ENCODE measurements around the gene ABHD12.
A peak's percentile ranks its signal among the peaks of the same experiment; 100 is the strongest.

The ABHD12 gene

GRCh38 chr20:25353353-25353746 is 37.3 kb downstream of the ABHD12 start:
- H4K12ac ChIP-seq (ENCODE audit: low read depth, low read length), result no peak overlapping the region
- H3K4ac ChIP-seq (ENCODE audit: low read depth, low read length), result no peak overlapping the region
- no peaks in the 10 kb centered on the region for H3K79me2 ChIP-seq (ENCODE audit: control insufficient read depth, insufficient read depth, low read length, poor library complexity)
- no peak for DNase-seq
- H2BK12ac ChIP-seq (ENCODE audit: low read length), result no peak overlapping the region
- no peak overlapping the region for H3K27ac ChIP-seq (ENCODE audit: low read depth, low read length)
- H3K23ac ChIP-seq (ENCODE audit: low read length), result no peak overlapping the region
- no peak overlapping the region for H2AK5ac ChIP-seq (ENCODE audit: low read length)
- H3K14ac ChIP-seq (ENCODE audit: low read length), result no peak overlapping the region
- H3K4me2 ChIP-seq (ENCODE audit: low read length), result no peak overlapping the region
- no peaks in the 10 kb centered on the region for H3K27me3 ChIP-seq (ENCODE audit: insufficient read depth, low read length)
- H3K9ac ChIP-seq (ENCODE audit: low read length), result no peak overlapping the region
- H3K9me3 ChIP-seq (ENCODE audit: insufficient read depth, low read depth, low read length), result no peaks in the 10 kb centered on the region
- H4K91ac ChIP-seq (ENCODE audit: low read depth, low read length), result no peak overlapping the region
- no peak overlapping the region for H3K18ac ChIP-seq (ENCODE audit: low read length)
- H4K8ac ChIP-seq (ENCODE audit: low read depth, low read length), result no peak overlapping the region
- no peaks in the 10 kb centered on the region for H3K79me1 ChIP-seq (ENCODE audit: low read length)
- no peak overlapping the region for H2BK5ac ChIP-seq (ENCODE audit: low read depth, low read length, poor library complexity)
- no peak overlapping the region for H2BK120ac ChIP-seq (ENCODE audit: insufficient read depth, low read length, poor library complexity)
- no peaks in the 10 kb centered on the region for H3K36me3 ChIP-seq (ENCODE audit: control insufficient read depth in 1 of 2, insufficient read depth in 2 of 2, low read length in 2 of 2)
- no peaks in the 10 kb centered on the region for H3K4me1 ChIP-seq (ENCODE audit: control insufficient read depth in 1 of 2, insufficient read depth in 2 of 2, low read length in 2 of 2)
- no peak overlapping the region for H3K4me3 ChIP-seq (ENCODE audit: low read depth, low read length)
- H2AFZ ChIP-seq (ENCODE audit: insufficient read depth, low read length, poor library complexity), result no peak overlapping the region
- no CpG with 5 or more reads among the region's 3 CpGs for WGBS (ENCODE audit: extremely low coverage, insufficient coverage, insufficient read length)

- H4K8ac ChIP-seq (ENCODE audit: low read depth, low read length), result no peak overlapping the region
- H2AK5ac ChIP-seq (ENCODE audit: low read length), result no peak overlapping the region
- H4K91ac ChIP-seq (ENCODE audit: low read depth, low read length), result no peak overlapping the region
- no peak for DNase-seq
- no peak overlapping the region for H2AFZ ChIP-seq (ENCODE audit: insufficient read depth, low read length, poor library complexity)
- no peak overlapping the region for H3K9ac ChIP-seq (ENCODE audit: low read length)
- no peak overlapping the region for H2BK12ac ChIP-seq (ENCODE audit: low read length)
- H3K79me2 ChIP-seq (ENCODE audit: control insufficient read depth, insufficient read depth, low read length, poor library complexity), result no peaks in the 10 kb centered on the region
- H3K27me3 ChIP-seq (ENCODE audit: insufficient read depth, low read length), result no peaks in the 10 kb centered on the region
- no peaks in the 10 kb centered on the region for H3K79me1 ChIP-seq (ENCODE audit: low read length)
- H3K36me3 ChIP-seq (ENCODE audit: control insufficient read depth in 1 of 2, insufficient read depth in 2 of 2, low read length in 2 of 2), result no peaks in the 10 kb centered on the region
- no peak overlapping the region for H3K4ac ChIP-seq (ENCODE audit: low read depth, low read length)
- no peak overlapping the region for H2BK120ac ChIP-seq (ENCODE audit: insufficient read depth, low read length, poor library complexity)
- WGBS (ENCODE audit: extremely low coverage, insufficient coverage, insufficient read length), result no CpG with 5 or more reads among the region's 3 CpGs
- no peak overlapping the region for H3K27ac ChIP-seq (ENCODE audit: low read depth, low read length)
- no peaks in the 10 kb centered on the region for H3K4me1 ChIP-seq (ENCODE audit: control insufficient read depth in 1 of 2, insufficient read depth in 2 of 2, low read length in 2 of 2)
- no peak overlapping the region for H3K4me2 ChIP-seq (ENCODE audit: low read length)
- no peak overlapping the region for H3K4me3 ChIP-seq (ENCODE audit: low read depth, low read length)
- H3K14ac ChIP-seq (ENCODE audit: low read length), result no peak overlapping the region
- no peak overlapping the region for H3K18ac ChIP-seq (ENCODE audit: low read length)
- no peaks in the 10 kb centered on the region for H3K9me3 ChIP-seq (ENCODE audit: insufficient read depth, low read depth, low read length)
- no peak overlapping the region for H2BK5ac ChIP-seq (ENCODE audit: low read depth, low read length, poor library complexity)
- H3K23ac ChIP-seq (ENCODE audit: low read length), result no peak overlapping the region
- H4K12ac ChIP-seq (ENCODE audit: low read depth, low read length), result no peak overlapping the region
Observed at GRCh38 chr20:25352746-25353145, 37.9 kb downstream of the ABHD12 start.

- Histone ChIP-seq H2AK5ac (ENCODE audit: low read length) (no peak overlapping the region), H4K91ac (ENCODE audit: low read depth, low read length) (no peak overlapping the region), H2BK12ac (ENCODE audit: low read length) (no peak overlapping the region), H3K14ac (ENCODE audit: low read length) (no peak overlapping the region), H4K12ac (ENCODE audit: low read depth, low read length) (no peak overlapping the region), H3K4me2 (ENCODE audit: low read length) (no peak overlapping the region), H3K4me1 (ENCODE audit: control insufficient read depth in 1 of 2, insufficient read depth in 2 of 2, low read length in 2 of 2) (no peaks in the 10 kb centered on the region), H3K9ac (ENCODE audit: low read length) (no peak overlapping the region), H4K8ac (ENCODE audit: low read depth, low read length) (no peak overlapping the region), H3K27ac (ENCODE audit: low read depth, low read length) (no peak overlapping the region), H3K4me3 (ENCODE audit: low read depth, low read length) (no peak overlapping the region), H2BK5ac (ENCODE audit: low read depth, low read length, poor library complexity) (no peak overlapping the region), H2AFZ (ENCODE audit: insufficient read depth, low read length, poor library complexity) (no peak overlapping the region), H3K27me3 (ENCODE audit: insufficient read depth, low read length) (no peaks in the 10 kb centered on the region), H3K36me3 (ENCODE audit: control insufficient read depth in 1 of 2, insufficient read depth in 2 of 2, low read length in 2 of 2) (no peaks in the 10 kb centered on the region), H2BK120ac (ENCODE audit: insufficient read depth, low read length, poor library complexity) (no peak overlapping the region), H3K23ac (ENCODE audit: low read length) (no peak overlapping the region), H3K79me2 (ENCODE audit: control insufficient read depth, insufficient read depth, low read length, poor library complexity) (no peaks in the 10 kb centered on the region), H3K4ac (ENCODE audit: low read depth, low read length) (no peak overlapping the region), H3K18ac (ENCODE audit: low read length) (no peak overlapping the region), H3K79me1 (ENCODE audit: low read length) (no peaks in the 10 kb centered on the region), H3K9me3 (ENCODE audit: insufficient read depth, low read depth, low read length) (no peaks in the 10 kb centered on the region)
- no peak for DNase-seq
Observed at GRCh38 chr20:25351024-25351360, 39.6 kb downstream of the ABHD12 start.

GRCh38 chr20:25346349-25346748 is 44.3 kb downstream of the ABHD12 start:
- no peak overlapping the region for H4K91ac ChIP-seq (ENCODE audit: low read depth, low read length)
- H3K4ac ChIP-seq (ENCODE audit: low read depth, low read length), result no peak overlapping the region
- no peak overlapping the region for H2BK120ac ChIP-seq (ENCODE audit: insufficient read depth, low read length, poor library complexity)
- H4K8ac ChIP-seq (ENCODE audit: low read depth, low read length), result no peak overlapping the region
- no peak overlapping the region for H2AK5ac ChIP-seq (ENCODE audit: low read length)
- H3K18ac ChIP-seq (ENCODE audit: low read length), result no peak overlapping the region
- no CpG with 5 or more reads among the region's 6 CpGs for WGBS (ENCODE audit: extremely low coverage, insufficient coverage, insufficient read length)
- no peaks in the 10 kb centered on the region for H3K79me1 ChIP-seq (ENCODE audit: low read length)
- no peak overlapping the region for H2BK12ac ChIP-seq (ENCODE audit: low read length)
- H3K79me2 ChIP-seq (ENCODE audit: control insufficient read depth, insufficient read depth, low read length, poor library complexity), result peaks cover 2% of the 10 kb centered on the region
- peaks cover 6 to 10% of the 10 kb centered on the region in 2 experiments for H3K4me1 ChIP-seq (ENCODE audit: control insufficient read depth in 1 of 2, insufficient read depth in 2 of 2, low read length in 2 of 2)
- no peak overlapping the region for H3K4me3 ChIP-seq (ENCODE audit: low read depth, low read length)
- H3K27ac ChIP-seq (ENCODE audit: low read depth, low read length), result no peak overlapping the region
- H3K14ac ChIP-seq (ENCODE audit: low read length), result no peak overlapping the region
- H2BK5ac ChIP-seq (ENCODE audit: low read depth, low read length, poor library complexity), result no peak overlapping the region
- H3K9ac ChIP-seq (ENCODE audit: low read length), result no peak overlapping the region
- no peak overlapping the region for H3K23ac ChIP-seq (ENCODE audit: low read length)
- H3K4me2 ChIP-seq (ENCODE audit: low read length), result no peak overlapping the region
- H3K9me3 ChIP-seq (ENCODE audit: insufficient read depth, low read depth, low read length), result no peaks in the 10 kb centered on the region
- no peak overlapping the region for H4K12ac ChIP-seq (ENCODE audit: low read depth, low read length)
- H3K27me3 ChIP-seq (ENCODE audit: insufficient read depth, low read length), result no peaks in the 10 kb centered on the region
- H2AFZ ChIP-seq (ENCODE audit: insufficient read depth, low read length, poor library complexity), result no peak overlapping the region
- no peak for DNase-seq
- no peaks in the 10 kb centered on the region for H3K36me3 ChIP-seq (ENCODE audit: control insufficient read depth in 1 of 2, insufficient read depth in 2 of 2, low read length in 2 of 2)

GRCh38 chr20:25345721-25346120 is 44.9 kb downstream of the ABHD12 start:
- Histone ChIP-seq H2BK12ac (ENCODE audit: low read length) (no peak overlapping the region), H3K4ac (ENCODE audit: low read depth, low read length) (no peak overlapping the region), H4K12ac (ENCODE audit: low read depth, low read length) (no peak overlapping the region), H3K27ac (ENCODE audit: low read depth, low read length) (no peak overlapping the region), H3K23ac (ENCODE audit: low read length) (no peak overlapping the region), H3K14ac (ENCODE audit: low read length) (no peak overlapping the region), H2BK5ac (ENCODE audit: low read depth, low read length, poor library complexity) (no peak overlapping the region), H4K8ac (ENCODE audit: low read depth, low read length) (no peak overlapping the region), H4K91ac (ENCODE audit: low read depth, low read length) (no peak overlapping the region), H2BK120ac (ENCODE audit: insufficient read depth, low read length, poor library complexity) (no peak overlapping the region), H3K4me1 (ENCODE audit: control insufficient read depth in 1 of 2, insufficient read depth in 2 of 2, low read length in 2 of 2) (peaks cover 6 to 10% of the 10 kb centered on the region in 2 experiments), H3K27me3 (ENCODE audit: insufficient read depth, low read length) (no peaks in the 10 kb centered on the region), H3K9me3 (ENCODE audit: insufficient read depth, low read depth, low read length) (no peaks in the 10 kb centered on the region), H3K36me3 (ENCODE audit: control insufficient read depth in 1 of 2, insufficient read depth in 2 of 2, low read length in 2 of 2) (no peaks in the 10 kb centered on the region), H3K4me2 (ENCODE audit: low read length) (no peak overlapping the region), H2AFZ (ENCODE audit: insufficient read depth, low read length, poor library complexity) (no peak overlapping the region), H3K18ac (ENCODE audit: low read length) (no peak overlapping the region), H3K4me3 (ENCODE audit: low read depth, low read length) (no peak overlapping the region), H3K79me2 (ENCODE audit: control insufficient read depth, insufficient read depth, low read length, poor library complexity) (peaks cover 2% of the 10 kb centered on the region), H2AK5ac (ENCODE audit: low read length) (no peak overlapping the region), H3K9ac (ENCODE audit: low read length) (no peak overlapping the region), H3K79me1 (ENCODE audit: low read length) (no peaks in the 10 kb centered on the region)
- no CpG with 5 or more reads among the region's 1 CpG for WGBS (ENCODE audit: extremely low coverage, insufficient coverage, insufficient read length)
- peak in 1 of 2 donors; percentile 18 for DNase-seq
